ENCODE results near the gene FXYD5.
"Not testable (repeated sequence)": the region's sequence is repeated elsewhere in the genome, so short reads cannot be mapped to it uniquely, and the experiment has no call there.

Gene FXYD5

GRCh38 chr19:35120492-35120891 is 34.0 kb upstream of the FXYD5 start:
- no peak for DNase-seq (ENCODE audit: low spot score)

GRCh38 chr19:35120898-35121297 is 33.6 kb upstream of the FXYD5 start:
- DNase-seq (ENCODE audit: low spot score) = no peak

GRCh38 chr19:35122687-35123551 is 31.6 kb upstream of the FXYD5 start:
- no peak for DNase-seq (ENCODE audit: low spot score)

GRCh38 chr19:35123573-35123972 is 31.0 kb upstream of the FXYD5 start:
- no peak for DNase-seq (ENCODE audit: low spot score)

GRCh38 chr19:35124098-35125060 is 30.2 kb upstream of the FXYD5 start:
- no peak for DNase-seq (ENCODE audit: low spot score)

- DNase-seq (ENCODE audit: low spot score) = no peak
These were observed 29.2 kb upstream of the FXYD5 start for GRCh38 chr19:35125270-35125717.

- DNase-seq (ENCODE audit: low spot score) = no peak
These were observed 28.5 kb upstream of the FXYD5 start for GRCh38 chr19:35125749-35126623.

GRCh38 chr19:35126624-35126959 is 27.9 kb upstream of the FXYD5 start:
- DNase-seq (ENCODE audit: low spot score) = no peak

GRCh38 chr19:35127871-35128270 is 26.7 kb upstream of the FXYD5 start:
- no peak for DNase-seq (ENCODE audit: low spot score)

GRCh38 chr19:35128398-35129057 is 26.0 kb upstream of the FXYD5 start:
- DNase-seq (ENCODE audit: low spot score) = no peak

GRCh38 chr19:35129724-35130274 is 24.7 kb upstream of the FXYD5 start:
- DNase-seq (ENCODE audit: low spot score) = not testable (repeated sequence)

- DNase-seq (ENCODE audit: low spot score) = no peak
These were observed 23.5 kb upstream of the FXYD5 start for GRCh38 chr19:35130761-35131720.

- no peak for DNase-seq (ENCODE audit: low spot score)
These were observed 22.3 kb upstream of the FXYD5 start for GRCh38 chr19:35132254-35132653.

GRCh38 chr19:35133826-35134225 is 20.7 kb upstream of the FXYD5 start:
- DNase-seq (ENCODE audit: low spot score) = no peak

- DNase-seq (ENCODE audit: low spot score) = no peak
These were observed 19.8 kb upstream of the FXYD5 start, which contains the start of gene LGI4 for GRCh38 chr19:35134601-35135242. LGI4 (minus strand) TSS chr19:35135059; CDS start chr19:35134680, 379 bp downstream.

GRCh38 chr19:35135389-35135909 is 19.1 kb upstream of the FXYD5 start:
- DNase-seq (ENCODE audit: low spot score) = peak; percentile 93

GRCh38 chr19:35136231-35136630 is 18.3 kb upstream of the FXYD5 start:
- DNase-seq (ENCODE audit: low spot score) = no peak

GRCh38 chr19:35136977-35137702 is 17.4 kb upstream of the FXYD5 start:
- DNase-seq (ENCODE audit: low spot score) = no peak
